IPS DF 4.7 (cell line): ENCODE measurements around the gene TRERF1.
"Not testable (repeated sequence)": the region's sequence is repeated elsewhere in the genome, so short reads cannot be mapped to it uniquely, and the experiment has no call there.

Experiments
- DNase-seq: peaks from one replicate; pipeline ENCODE4 v3.0.0-alpha.2; 2013; ENCODE audit warnings: low spot score; ENCODE audit errors: extremely low read depth

Gene TRERF1

GRCh38 chr6:42226645-42227143 lies 225.0 kb downstream of the TRERF1 start:
- no peak for DNase-seq

- DNase-seq = no peak
Measured at GRCh38 chr6:42226161-42226611, 225.5 kb downstream of the TRERF1 start.

DNA sequence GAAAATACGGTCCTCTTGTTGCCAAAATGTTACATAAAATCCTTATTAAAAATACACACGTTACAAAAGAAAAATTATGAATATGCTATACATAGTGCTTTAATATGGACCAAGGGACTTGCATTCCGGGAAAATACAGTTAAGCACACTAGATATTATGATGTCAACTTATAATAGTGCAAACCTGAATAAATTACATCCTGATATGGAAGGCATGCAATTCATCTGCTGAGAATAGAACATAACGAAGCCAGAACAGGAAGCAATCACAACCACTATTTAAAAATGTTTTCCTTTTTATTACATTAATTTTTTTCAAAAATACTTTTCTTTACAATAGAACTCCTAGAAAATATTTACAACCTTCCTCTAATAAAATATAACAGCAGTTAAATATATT lies 226.3 kb downstream of the TRERF1 start:
- DNase-seq = no peak

- DNase-seq = no peak
Measured at GRCh38 chr6:42225029-42225339, 226.7 kb downstream of the TRERF1 start.

- no peak for DNase-seq
Measured at GRCh38 chr6:42224222-42225028, 227.3 kb downstream of the TRERF1 start.

- no peak for DNase-seq
Measured at GRCh38 chr6:42222448-42222847, 229.3 kb downstream of the TRERF1 start.

DNA sequence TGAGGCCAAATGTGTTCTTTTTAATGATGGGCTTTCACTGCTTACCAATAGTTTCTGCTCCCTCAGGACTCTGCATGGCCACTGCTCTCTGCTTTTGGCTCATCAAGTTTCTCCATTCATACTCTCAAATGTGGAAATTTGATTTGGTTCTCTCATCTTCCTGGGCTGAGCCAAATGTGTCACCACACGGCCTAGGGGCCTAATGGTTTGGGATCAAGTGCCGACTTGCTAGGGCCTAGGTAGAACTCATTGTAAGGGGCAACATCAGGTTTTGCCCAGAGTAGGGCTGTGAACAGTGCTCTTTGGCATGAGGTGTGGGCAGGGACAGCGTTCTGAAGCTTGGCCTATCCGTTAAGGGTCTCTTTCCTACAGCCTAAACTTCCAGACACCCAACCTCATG lies 230.2 kb downstream of the TRERF1 start:
- no peak for DNase-seq

GRCh38 chr6:42220807-42221206 lies 230.9 kb downstream of the TRERF1 start:
- DNase-seq = no peak

DNA sequence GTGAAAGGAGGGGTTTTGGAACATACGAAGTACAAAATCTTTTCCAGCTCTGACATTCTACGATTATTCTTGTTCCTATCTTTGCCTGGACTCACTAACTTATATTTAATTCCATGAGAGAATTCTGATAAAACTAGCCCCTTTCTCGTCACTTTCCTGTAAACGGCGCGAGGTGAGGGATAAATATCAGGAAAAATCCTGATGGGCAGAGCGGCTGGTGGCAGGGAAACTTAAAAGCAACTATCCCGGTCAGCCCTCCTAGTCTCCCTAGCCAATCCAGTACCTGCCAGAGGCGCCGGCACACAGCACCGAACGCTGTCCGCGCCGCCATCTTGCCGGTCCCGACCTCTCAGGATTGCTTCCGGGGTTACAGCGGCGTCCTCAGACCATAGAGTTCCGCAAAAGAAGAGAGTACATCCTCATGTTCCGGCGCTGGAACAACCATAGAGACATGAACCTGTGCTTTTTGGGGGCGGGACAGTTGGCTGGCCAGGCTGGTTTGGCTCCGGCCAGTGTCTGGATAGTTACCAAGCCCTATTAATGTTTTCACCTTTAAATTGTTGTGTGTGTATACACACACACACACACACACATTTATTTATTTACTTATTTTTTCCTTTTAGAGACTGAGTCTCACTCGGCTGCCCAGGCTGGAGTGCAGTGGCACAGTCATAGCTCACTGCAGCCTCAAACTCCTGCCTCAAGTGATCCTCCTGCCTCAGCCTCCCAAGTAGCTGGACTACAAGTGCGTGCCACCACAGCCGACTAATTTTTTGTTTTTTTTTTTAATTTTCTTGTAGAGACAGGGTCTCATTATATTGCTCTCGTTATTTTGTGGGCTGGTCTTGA lies 234.0 kb downstream of the TRERF1 start, which contains the start of gene MRPS10:
Gene MRPS10 (minus strand): TSS at position 343 of the 849 bp plus-strand sequence. CDS start 12 bp downstream, at position 331.
- DNase-seq = peak; percentile 80

- no peak for DNase-seq
Measured at GRCh38 chr6:42217157-42217518, 234.6 kb downstream of the TRERF1 start.

GRCh38 chr6:42216495-42216894 lies 235.2 kb downstream of the TRERF1 start:
- DNase-seq = not testable (repeated sequence)

- DNase-seq = no peak
Measured at GRCh38 chr6:42212442-42212841, 239.3 kb downstream of the TRERF1 start.

- DNase-seq = no peak
Measured at GRCh38 chr6:42211726-42212125, 240.0 kb downstream of the TRERF1 start.

DNA sequence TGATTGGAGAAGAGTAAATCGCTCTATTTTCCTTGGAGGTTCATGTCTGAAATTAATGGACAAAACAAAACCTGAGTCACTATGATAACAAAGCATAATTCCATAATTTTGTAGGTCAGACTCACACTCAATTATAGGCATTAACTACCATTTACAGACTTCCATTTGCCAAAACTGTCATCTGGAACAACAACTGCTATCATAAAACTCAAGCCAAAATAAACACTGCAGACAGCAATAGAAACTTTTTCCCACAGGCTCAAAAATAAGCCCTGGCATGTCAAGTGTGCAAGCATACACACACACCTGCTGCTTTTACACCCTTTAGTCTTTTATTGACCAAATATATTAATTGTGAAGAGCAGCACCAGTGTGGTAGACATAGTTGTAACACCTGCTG lies 241.2 kb downstream of the TRERF1 start:
- DNase-seq = no peak

DNA sequence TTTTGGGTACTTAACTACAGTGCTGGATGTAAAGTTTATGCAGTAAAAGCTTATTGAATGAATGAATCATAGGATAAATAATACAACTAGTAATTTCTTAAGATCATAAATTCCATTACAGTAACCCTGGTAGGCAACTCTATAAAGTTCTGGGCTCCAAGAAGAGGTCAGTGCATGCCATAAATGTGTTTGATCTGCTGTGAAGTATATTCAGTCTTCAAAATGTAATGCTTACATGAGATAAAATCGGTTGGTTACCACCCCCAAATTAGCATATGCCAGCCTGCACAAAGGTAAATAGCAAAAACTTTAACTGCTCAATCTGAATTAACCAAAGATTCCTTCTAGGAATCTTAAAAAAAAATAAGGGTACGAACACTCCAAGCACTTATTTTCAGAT lies 244.2 kb downstream of the TRERF1 start:
- DNase-seq = not testable (repeated sequence)

DNA sequence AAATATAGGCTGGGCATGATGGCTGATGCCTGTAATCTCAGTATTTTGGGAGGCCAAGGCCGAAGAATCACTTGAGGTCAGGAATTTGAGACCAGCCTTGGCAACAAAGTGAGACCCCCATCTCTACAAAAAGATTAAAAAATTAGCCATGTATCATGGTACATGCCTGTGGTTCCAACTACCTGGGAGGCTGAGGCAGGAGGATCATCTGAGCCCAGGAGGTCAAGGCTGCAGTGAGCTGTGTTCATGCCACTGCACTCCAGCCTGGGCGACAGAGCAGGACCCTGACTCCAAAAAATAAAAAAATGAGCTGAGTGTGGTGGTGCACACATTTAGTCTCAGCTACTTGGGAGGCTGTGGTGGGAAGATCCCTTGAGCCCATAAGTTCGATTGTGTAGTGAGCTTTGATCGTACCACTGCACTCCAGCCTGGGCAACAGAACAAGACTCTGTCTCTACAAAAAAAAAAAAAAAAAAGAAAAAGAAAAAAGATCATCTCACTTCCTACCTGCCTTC lies 246.9 kb downstream of the TRERF1 start:
- DNase-seq = no peak

DNA sequence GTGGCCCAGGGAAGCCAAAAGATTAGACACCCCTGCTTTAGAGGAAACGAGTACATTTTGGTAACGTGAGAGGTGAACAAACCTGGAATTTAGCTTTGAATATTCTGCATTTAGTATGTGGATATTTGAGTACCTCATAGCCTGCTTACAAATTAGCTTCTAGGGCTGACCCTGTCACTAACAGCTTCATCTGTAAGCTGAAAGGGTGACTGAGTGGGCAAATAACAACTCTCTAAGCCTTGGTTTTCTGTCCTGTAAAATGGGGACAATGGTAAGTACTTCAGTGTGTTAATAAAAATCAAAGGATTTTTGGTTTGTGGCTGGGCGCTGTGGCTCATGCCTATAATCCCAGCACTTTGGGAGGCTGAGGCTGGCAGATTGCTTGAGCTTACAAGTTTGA lies 248.5 kb downstream of the TRERF1 start:
- no peak for DNase-seq

DNA sequence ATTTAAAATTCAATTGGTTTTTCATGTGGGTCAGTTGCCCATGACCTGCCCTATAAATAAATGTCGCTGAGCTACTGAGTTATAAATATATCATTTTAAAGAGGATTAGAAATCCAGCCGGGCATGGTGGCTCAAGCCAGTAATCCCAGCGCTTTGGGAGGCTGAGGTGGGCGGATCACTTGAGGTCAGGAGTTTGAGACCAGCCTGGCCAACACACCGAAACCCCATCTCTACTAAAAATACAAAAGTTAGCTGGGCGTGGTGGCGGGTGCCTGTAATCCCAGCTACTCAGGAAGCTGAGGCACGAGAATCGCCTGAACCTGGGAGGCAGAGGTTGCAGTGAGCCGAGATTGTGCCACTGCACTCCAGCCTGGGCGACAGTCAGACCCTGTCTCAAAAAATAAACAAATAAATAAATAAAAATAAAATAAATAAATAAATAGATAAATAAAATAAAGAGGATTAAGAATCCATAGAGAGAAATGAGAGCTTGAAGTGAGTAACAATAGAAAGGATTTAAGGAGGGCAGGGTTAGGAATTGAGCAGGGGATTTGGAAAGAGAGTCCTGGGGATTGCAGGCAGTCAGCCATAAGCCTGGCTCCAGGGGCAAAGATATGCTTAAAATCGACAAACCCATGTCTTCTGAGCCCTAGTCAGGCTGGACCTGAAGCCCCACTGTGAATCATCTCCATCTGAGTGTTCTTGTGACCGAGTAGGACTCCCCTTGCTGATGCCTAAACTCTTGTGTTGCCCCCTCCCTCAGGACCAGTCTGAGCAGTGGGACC lies 249.4 kb downstream of the TRERF1 start:
- DNase-seq = not testable (repeated sequence)

DNA sequence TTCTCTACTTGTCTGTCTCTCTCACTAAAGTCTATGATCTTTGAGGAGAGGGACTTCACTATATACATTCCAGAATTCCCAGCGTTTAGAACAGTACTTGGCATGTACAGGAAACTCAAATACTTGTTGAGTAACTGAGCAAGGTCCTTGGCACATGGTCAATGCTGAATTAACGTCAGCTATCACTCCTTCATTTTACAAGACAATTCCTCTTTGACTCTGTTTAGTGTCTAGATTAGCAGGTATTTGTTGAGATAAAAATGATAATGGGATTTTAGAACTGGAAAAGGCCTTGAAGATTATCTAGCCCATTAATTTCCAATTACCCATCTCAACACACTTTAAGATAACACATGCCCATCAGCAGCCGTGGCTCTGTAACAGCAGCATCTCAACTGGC lies 250.3 kb downstream of the TRERF1 start:
- no peak for DNase-seq

GRCh38 chr6:42200035-42200434 lies 251.7 kb downstream of the TRERF1 start:
- DNase-seq = no peak
